ENCODE data around the gene BLOC1S5.

- TF ChIP-seq TCF4 (CRISPR knock-in tag; IDR thresholded peaks at IDR 0.05; ENCODE audit: borderline replicate concordance) (no peak), POU6F1 (CRISPR knock-in tag; IDR thresholded peaks at IDR 0.05; ENCODE audit: borderline replicate concordance, low read depth) (no peak), ZNF8 (CRISPR knock-in tag; IDR thresholded peaks at IDR 0.05) (no peak; the same call in 1 of the 2 replicates)
Observed at GRCh38 chr6:8082954-8083858, 19.0 kb upstream of the BLOC1S5 start.

All from SK-N-SH treated with all-trans-retinoic acid at 6 μM for 48 hours (cell line).